ENCODE data around the gene KIAA1755. TPM values are rescaled to one million over a fixed set of nuclear protein-coding genes. Genes with fewer than 3 reads are reported as not detected.

KIAA1755 gene
- total RNA-seq, 1 donor from 2014 or later: 15.2 TPM

DNA sequence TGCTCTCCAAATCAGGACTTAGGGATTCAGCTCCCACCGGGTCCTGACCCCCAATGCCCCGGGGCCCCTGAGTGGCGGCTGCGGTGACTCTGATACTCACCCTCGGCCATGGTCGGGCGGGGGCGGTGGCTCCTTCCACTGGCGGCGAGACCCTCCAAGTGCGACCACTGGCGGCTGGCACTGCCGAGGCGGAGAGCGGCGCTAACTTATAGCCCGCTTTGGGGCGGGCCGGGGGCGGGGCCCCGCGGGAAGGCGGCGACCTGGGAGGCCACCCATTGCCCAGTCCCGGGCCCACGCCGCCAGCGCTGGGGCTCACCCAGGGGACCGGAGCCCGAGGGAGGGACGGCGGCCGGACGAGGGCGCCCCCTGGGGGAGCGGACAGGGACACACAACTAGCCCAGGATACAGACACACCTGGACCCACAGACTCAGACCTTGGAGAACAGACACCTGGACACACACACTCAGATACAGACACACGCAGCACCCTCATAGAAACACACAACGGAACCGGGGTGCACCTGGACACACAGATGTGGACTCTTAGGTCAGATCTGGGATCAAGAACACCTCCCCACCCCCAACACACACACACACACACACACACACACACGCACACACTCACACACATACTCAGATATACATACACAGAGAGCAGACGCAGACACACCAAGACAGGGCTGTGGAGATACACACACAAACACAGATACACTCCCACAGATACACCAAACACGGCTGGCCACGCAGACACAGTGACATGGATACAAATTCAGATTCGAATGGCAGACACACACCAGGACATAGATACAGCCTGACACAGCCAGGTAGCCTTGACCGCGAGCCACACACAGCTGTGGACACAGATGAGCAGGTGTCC lies 95.2 kb downstream of the KIAA1755 start, which contains the start of gene TGM2:
Gene TGM2 (minus strand): TSS at position 182 of the 877 bp plus-strand sequence. CDS start 72 bp downstream, at position 110.
- peak; percentile 42 to 91 for DNase-seq (ENCODE audit: low spot score in 2 of 2)
- H3K4me1 ChIP-seq: peaks cover 19 to 35% of the 10 kb centered on the region in 2 donors
- H3K9me3 ChIP-seq: no peaks in the 10 kb centered on the region
- no peaks in the 10 kb centered on the region for H3K27me3 ChIP-seq
- peak within 1 kb of the TSS; percentile 62 to 75 for H3K4me3 ChIP-seq
- intact Hi-C loops (cut with DNase I): loop anchor here (1.0 kb wide), 2 partner anchors 92 to 108 kb away; no protein-coding TSS in a partner anchor
- TF ChIP-seq, protein P1, sequence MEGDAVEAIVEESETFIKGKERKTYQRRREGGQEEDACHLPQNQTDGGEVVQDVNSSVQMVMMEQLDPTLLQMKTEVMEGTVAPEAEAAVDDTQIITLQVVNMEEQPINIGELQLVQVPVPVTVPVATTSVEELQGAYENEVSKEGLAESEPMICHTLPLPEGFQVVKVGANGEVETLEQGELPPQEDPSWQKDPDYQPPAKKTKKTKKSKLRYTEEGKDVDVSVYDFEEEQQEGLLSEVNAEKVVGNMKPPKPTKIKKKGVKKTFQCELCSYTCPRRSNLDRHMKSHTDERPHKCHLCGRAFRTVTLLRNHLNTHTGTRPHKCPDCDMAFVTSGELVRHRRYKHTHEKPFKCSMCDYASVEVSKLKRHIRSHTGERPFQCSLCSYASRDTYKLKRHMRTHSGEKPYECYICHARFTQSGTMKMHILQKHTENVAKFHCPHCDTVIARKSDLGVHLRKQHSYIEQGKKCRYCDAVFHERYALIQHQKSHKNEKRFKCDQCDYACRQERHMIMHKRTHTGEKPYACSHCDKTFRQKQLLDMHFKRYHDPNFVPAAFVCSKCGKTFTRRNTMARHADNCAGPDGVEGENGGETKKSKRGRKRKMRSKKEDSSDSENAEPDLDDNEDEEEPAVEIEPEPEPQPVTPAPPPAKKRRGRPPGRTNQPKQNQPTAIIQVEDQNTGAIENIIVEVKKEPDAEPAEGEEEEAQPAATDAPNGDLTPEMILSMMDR (IDR thresholded peaks at IDR 0.05): peak; percentile 87 to 95 (median 92)
- H3K36me3 ChIP-seq: no peaks in the 10 kb centered on the region
- H3K27ac ChIP-seq: peak within 1 kb of the TSS; percentile 86 to 88

DNA sequence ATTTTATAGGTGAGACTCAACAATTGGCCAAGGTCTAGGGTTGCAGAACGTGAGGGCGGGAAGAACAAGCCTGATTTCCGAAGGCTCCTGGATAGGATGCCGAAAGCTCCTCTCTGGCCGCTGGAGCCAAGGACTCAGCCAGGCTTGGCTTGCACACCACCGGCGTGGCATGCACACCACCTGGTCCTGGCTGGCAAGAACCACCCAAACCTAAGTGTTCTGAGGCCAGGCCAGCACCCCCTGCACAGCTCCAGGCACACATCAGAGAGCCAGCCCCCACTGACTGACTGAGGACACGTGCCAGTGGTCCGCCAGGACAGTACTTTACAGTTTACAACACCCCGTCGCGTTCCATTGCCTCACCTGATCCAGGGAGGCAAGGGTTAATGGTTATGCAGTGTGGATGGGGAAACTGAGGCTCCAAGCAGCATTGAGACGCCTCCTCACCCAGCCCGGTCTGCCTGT lies 95.9 kb downstream of the KIAA1755 start:
- Histone ChIP-seq H3K4me1 (peaks cover 19 to 36% of the 10 kb centered on the region in 2 donors), H3K27me3 (no peaks in the 10 kb centered on the region), H3K36me3 (peaks cover 3 to 4% of the 10 kb centered on the region in 2 donors), H3K27ac (peak overlapping the region; percentile 86 to 88), H3K4me3 (peak overlapping the region; percentile 62 to 75), H3K9me3 (no peaks in the 10 kb centered on the region)
- intact Hi-C loops (cut with DNase I): loop anchor here (1.0 kb wide), 2 partner anchors 91 to 107 kb away; no protein-coding TSS in a partner anchor
- TF ChIP-seq, protein P1 (IDR thresholded peaks at IDR 0.05): no peak
- no peak for DNase-seq (ENCODE audit: low spot score in 2 of 2)

DNA sequence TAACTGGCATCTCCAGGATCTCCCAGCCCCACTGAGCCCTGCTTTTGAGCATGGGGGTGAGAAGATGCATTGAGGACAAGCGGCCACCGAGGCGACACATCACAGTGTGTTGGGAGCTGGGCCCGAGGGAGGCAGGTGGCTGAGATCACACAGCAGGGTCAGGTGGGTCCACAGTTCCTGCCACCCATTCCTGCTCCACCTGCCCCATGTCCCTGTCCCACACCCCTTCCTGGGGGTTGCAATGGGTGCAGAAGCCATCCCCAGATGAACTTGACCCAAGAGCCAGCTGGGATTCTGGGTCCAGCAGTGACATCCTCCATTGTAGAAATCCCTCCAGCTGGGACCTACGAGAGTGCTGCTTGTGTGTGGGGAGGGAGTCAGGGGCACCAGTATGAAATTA lies 96.5 kb downstream of the KIAA1755 start:
- H3K4me3 ChIP-seq: peak overlapping the region; percentile 62 to 75
- peaks cover 4 to 7% of the 10 kb centered on the region in 2 donors for H3K36me3 ChIP-seq
- no peak for DNase-seq (ENCODE audit: low spot score in 2 of 2)
- peak overlapping the region; percentile 86 to 88 for H3K27ac ChIP-seq
- peaks cover 17 to 36% of the 10 kb centered on the region in 2 donors for H3K4me1 ChIP-seq
- intact Hi-C loops (cut with DNase I): no loop called here
- no peaks in the 10 kb centered on the region for H3K9me3 ChIP-seq
- TF ChIP-seq, protein P1 (IDR thresholded peaks at IDR 0.05): no peak
- H3K27me3 ChIP-seq: no peaks in the 10 kb centered on the region

DNA sequence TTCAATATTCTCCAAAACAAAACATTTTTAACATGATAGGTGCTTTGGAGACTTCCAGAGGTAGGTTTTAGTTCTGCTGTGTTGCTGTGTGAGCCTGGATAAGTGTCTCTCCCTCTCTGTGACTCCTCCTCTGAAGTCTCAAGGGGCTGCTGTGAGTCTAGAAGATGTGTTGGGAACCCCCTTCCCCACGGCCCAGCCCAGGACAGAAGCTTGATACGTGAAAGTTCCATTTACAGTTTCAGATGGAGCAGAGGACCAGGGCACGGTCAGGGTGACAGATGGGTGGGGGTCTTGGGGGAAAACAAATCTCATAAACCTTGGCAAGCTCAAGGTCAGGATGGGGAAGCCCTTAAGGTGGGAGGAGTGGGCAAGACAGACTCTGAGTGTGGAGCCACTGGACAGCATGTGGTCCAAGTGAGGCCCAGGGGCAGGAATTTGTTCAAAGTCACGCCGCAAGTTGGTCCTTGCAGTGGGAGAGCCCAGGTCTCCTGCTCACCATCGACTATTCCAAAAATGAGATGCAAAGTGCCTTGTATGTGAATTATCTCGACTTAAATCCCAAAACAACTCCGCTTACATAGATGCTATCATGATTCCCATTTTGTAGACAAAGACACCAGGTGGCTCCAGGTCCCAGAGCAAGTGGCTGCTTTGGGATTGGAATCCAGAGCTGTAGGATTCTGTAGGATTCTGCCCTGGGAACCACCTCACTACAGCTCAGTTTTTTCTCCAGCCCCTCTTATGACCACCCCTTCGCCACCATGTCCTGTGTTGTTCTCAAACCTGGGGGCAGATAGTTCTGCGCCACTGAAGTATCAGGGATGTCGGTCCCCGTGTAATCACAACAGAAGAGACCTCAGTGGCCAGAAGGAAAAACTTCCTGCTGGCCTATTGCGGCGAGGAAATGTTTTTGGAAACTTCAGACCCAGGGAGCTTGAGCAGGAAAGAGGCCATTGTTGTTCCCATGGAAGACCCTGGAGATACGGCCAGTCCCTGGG lies 97.4 kb downstream of the KIAA1755 start:
- no peak for DNase-seq (ENCODE audit: low spot score in 2 of 2)
- intact Hi-C loops (cut with DNase I): no loop called here

More for the DNA sequence above, 97.4 kb downstream of the KIAA1755 start:
- TF ChIP-seq, protein P1 (IDR thresholded peaks at IDR 0.05): no peak
- Histone ChIP-seq H3K4me3 (peak overlapping the region; percentile 62 to 75), H3K9me3 (no peaks in the 10 kb centered on the region), H3K27me3 (no peaks in the 10 kb centered on the region), H3K36me3 (peaks cover 4 to 7% of the 10 kb centered on the region in 2 donors), H3K27ac (peak overlapping the region; percentile 86 to 88), H3K4me1 (peaks cover 8 to 36% of the 10 kb centered on the region in 2 donors)

Data from ascending aorta (tissue), 2 donors.